D341Med (cell line): ENCODE data around the gene TPCN1.

ENCODE experiments used
- DNase-seq: peaks from one replicate; pipeline ENCODE4 v3.0.0; 2012; ENCODE audit warnings: low spot score

TPCN1 gene

GRCh38 chr12:113334786-113335539, 113.7 kb downstream of the TPCN1 start, which contains the start of gene SLC8B1:
SLC8B1 (minus strand) TSS chr12:113335109; CDS start chr12:113332878, 2,231 bp downstream.
- peak; percentile 99 for DNase-seq

GRCh38 chr12:113339540-113339939, 118.3 kb downstream of the TPCN1 start:
- DNase-seq = no peak

- DNase-seq = no peak
Measured at GRCh38 chr12:113340061-113340460, 118.8 kb downstream of the TPCN1 start.

GRCh38 chr12:113341535-113341934, 120.3 kb downstream of the TPCN1 start:
- DNase-seq = no peak

GRCh38 chr12:113345318-113345717, 124.1 kb downstream of the TPCN1 start:
- DNase-seq = no peak

GRCh38 chr12:113346353-113346752, 125.1 kb downstream of the TPCN1 start:
- DNase-seq = no peak

GRCh38 chr12:113347107-113347506, 125.8 kb downstream of the TPCN1 start:
- no peak for DNase-seq

GRCh38 chr12:113347892-113348291, 126.6 kb downstream of the TPCN1 start:
- no peak for DNase-seq
